Activated naive CD8-positive, alpha-beta T cell (primary cell): Measurements from ENCODE around the gene LUC7L.
"Not testable (repeated sequence)": the region's sequence is repeated elsewhere in the genome, so short reads cannot be mapped to it uniquely, and the experiment has no call there.

Experiments used
- H3K27ac Mint-ChIP-seq: one replicate; pipeline ENCODE4 v1.8.0; 2021; ENCODE audit warnings: mixed read lengths
- H3K27me3 Mint-ChIP-seq: one replicate; pipeline ENCODE4 v1.8.0; 2021; ENCODE audit warnings: mixed read lengths
- H3K36me3 Mint-ChIP-seq: one replicate; pipeline ENCODE4 v1.8.0; 2021; ENCODE audit warnings: mixed read lengths
- H3K4me1 Mint-ChIP-seq: one replicate; pipeline ENCODE4 v1.8.0; 2021; ENCODE audit warnings: low read depth, mixed read lengths
- H3K4me3 Mint-ChIP-seq: one replicate; pipeline ENCODE4 v1.8.0; 2021; ENCODE audit warnings: mild to moderate bottlenecking, mixed read lengths
- H3K9me3 Mint-ChIP-seq: one replicate; pipeline ENCODE4 v1.8.0; 2021; ENCODE audit warnings: low read depth, mixed read lengths

Gene LUC7L

GRCh38 chr16:266258-267164, 37.3 kb upstream of the LUC7L start:
- Mint-ChIP-seq H3K4me3 (no peak overlapping the region), H3K27me3 (no peaks in the 10 kb centered on the region), H3K27ac (no peak overlapping the region), H3K9me3 (no peaks in the 10 kb centered on the region), H3K4me1 (no peaks in the 10 kb centered on the region), H3K36me3 (no peaks in the 10 kb centered on the region)

- Mint-ChIP-seq H3K4me1 (no peaks in the 10 kb centered on the region), H3K27ac (no peak overlapping the region), H3K36me3 (no peaks in the 10 kb centered on the region), H3K4me3 (no peak overlapping the region), H3K27me3 (no peaks in the 10 kb centered on the region), H3K9me3 (no peaks in the 10 kb centered on the region)
These were observed 36.5 kb upstream of the LUC7L start for GRCh38 chr16:265711-266110.

GRCh38 chr16:265002-265529, 35.8 kb upstream of the LUC7L start:
- no peaks in the 10 kb centered on the region for H3K4me1 Mint-ChIP-seq
- no peaks in the 10 kb centered on the region for H3K9me3 Mint-ChIP-seq
- no peak overlapping the region for H3K27ac Mint-ChIP-seq
- H3K27me3 Mint-ChIP-seq: no peaks in the 10 kb centered on the region
- H3K4me3 Mint-ChIP-seq: no peak overlapping the region
- H3K36me3 Mint-ChIP-seq: no peaks in the 10 kb centered on the region

DNA sequence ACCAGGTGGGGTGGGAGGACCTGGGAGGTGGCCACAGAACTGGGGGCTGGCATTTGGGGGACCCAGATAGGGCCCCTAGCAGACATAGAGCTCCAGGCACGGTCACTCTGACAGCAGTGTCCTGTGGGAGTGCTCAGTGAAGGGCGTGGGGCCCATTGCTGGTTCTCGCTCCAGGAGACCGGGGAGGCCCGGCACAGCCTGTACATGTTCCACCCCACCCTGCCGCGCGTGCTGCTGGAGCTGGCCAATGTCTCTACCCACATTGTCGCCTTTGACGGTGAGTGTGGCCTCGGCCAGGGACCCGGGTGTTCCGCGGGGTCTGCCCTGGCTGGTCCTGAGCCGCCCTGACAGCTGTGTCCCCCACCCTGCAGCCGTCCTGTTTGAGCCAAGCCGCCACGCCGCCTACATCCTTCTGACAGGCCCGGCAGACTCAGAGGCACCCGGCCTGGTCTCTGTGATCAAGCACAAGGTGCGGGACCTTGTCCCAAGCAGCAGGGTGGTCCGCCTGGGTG, 35.2 kb upstream of the LUC7L start:
- Mint-ChIP-seq H3K4me3 (no peak overlapping the region), H3K4me1 (no peaks in the 10 kb centered on the region), H3K27me3 (no peaks in the 10 kb centered on the region), H3K27ac (no peak overlapping the region), H3K36me3 (no peaks in the 10 kb centered on the region), H3K9me3 (no peaks in the 10 kb centered on the region)

DNA sequence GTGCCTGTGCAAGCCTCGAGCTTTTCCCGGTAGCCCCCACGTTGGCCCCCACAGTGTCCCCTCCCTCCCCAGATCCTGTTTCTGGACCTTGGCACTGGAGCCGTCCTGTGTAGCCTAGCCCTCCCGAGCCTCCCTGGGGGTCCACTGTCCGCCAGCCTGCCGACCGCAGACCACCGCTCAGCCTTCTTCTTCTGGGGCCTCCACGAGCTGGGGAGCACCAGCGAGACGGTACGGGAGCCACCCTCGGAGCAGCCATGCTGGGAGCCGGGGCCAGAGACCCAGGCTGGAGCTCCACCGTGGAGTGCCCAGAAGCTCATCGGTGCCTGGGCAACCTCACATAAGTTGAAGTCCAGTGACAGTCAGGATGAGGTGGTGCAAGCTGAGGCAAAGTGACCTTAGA, 34.7 kb upstream of the LUC7L start:
- Mint-ChIP-seq H3K27me3 (no peaks in the 10 kb centered on the region), H3K9me3 (no peaks in the 10 kb centered on the region), H3K27ac (no peak overlapping the region), H3K4me1 (no peaks in the 10 kb centered on the region), H3K4me3 (no peak overlapping the region), H3K36me3 (no peaks in the 10 kb centered on the region)

GRCh38 chr16:263182-263774, 34.0 kb upstream of the LUC7L start:
- H3K27ac Mint-ChIP-seq: no peak overlapping the region
- H3K4me3 Mint-ChIP-seq: no peak overlapping the region
- no peaks in the 10 kb centered on the region for H3K9me3 Mint-ChIP-seq
- H3K36me3 Mint-ChIP-seq: no peaks in the 10 kb centered on the region
- H3K27me3 Mint-ChIP-seq: no peaks in the 10 kb centered on the region
- no peaks in the 10 kb centered on the region for H3K4me1 Mint-ChIP-seq

- H3K27ac Mint-ChIP-seq: no peak overlapping the region
- no peaks in the 10 kb centered on the region for H3K4me1 Mint-ChIP-seq
- no peak overlapping the region for H3K4me3 Mint-ChIP-seq
- peaks cover 3% of the 10 kb centered on the region for H3K36me3 Mint-ChIP-seq
- H3K9me3 Mint-ChIP-seq: no peaks in the 10 kb centered on the region
- no peaks in the 10 kb centered on the region for H3K27me3 Mint-ChIP-seq
These were observed 33.0 kb upstream of the LUC7L start for GRCh38 chr16:262121-262745.

DNA sequence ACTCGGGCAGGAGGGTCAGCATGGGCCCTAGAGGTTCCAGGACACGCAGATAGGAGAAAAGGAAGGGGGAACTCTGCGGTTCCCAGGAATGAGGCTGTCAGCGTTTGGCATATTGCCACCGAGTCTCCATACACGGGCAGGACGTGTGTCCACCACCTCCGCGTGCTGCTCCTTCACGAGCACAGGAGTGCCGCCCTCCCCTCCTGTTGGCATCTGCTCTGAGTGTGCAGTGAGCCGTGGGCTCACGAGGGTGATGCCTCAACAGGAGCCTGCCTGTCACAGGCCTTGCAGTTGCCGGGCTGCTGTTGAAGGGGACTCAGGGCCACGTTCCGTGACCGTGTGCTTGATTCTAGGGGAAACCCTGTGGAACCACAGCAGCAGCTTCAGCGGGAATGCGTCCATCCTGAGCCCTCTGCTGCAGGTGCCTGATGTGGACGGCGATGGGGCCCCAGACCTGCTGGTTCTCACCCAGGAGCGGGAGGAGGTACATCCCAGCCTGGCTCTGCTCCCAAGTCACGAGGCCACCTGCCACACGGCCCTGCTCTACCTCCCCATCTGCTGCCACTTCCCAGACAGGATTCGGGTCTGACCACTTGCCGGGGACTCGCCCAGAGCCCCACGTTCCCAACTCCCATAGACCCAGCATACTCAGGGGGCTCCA, 31.9 kb upstream of the LUC7L start:
- Mint-ChIP-seq H3K27ac (no peak overlapping the region), H3K27me3 (no peaks in the 10 kb centered on the region), H3K36me3 (peaks cover 4% of the 10 kb centered on the region), H3K9me3 (no peaks in the 10 kb centered on the region), H3K4me1 (no peaks in the 10 kb centered on the region), H3K4me3 (no peak overlapping the region)

DNA sequence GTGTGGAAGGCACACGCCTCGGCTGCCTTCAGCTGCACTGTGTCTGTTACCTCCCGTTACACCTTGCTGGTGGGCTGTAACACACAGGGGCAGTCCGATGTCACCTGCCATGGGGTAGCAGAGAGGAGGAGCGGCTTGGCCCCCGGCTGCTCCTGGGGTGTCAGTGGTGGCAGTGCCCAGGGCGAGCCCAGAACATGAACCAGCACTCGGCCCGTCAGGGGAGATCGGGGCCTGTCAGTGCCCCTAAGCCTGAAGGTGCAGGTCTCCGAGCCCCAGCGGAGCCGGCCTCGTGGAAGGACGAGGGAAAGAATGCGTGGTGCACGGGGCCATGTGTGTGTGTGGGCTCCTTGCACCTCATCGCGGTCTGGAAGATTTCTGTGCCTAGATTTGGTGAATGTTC, 31.1 kb upstream of the LUC7L start:
- Mint-ChIP-seq H3K4me1 (no peaks in the 10 kb centered on the region), H3K36me3 (peaks cover 6% of the 10 kb centered on the region), H3K27me3 (no peaks in the 10 kb centered on the region), H3K27ac (no peak overlapping the region), H3K4me3 (no peak overlapping the region), H3K9me3 (no peaks in the 10 kb centered on the region)

- H3K9me3 Mint-ChIP-seq: no peaks in the 10 kb centered on the region
- H3K4me3 Mint-ChIP-seq: no peak overlapping the region
- H3K27ac Mint-ChIP-seq: no peak overlapping the region
- H3K4me1 Mint-ChIP-seq: no peaks in the 10 kb centered on the region
- peaks cover 8% of the 10 kb centered on the region for H3K36me3 Mint-ChIP-seq
- H3K27me3 Mint-ChIP-seq: no peaks in the 10 kb centered on the region
These were observed 30.6 kb upstream of the LUC7L start for GRCh38 chr16:259814-260253.

DNA sequence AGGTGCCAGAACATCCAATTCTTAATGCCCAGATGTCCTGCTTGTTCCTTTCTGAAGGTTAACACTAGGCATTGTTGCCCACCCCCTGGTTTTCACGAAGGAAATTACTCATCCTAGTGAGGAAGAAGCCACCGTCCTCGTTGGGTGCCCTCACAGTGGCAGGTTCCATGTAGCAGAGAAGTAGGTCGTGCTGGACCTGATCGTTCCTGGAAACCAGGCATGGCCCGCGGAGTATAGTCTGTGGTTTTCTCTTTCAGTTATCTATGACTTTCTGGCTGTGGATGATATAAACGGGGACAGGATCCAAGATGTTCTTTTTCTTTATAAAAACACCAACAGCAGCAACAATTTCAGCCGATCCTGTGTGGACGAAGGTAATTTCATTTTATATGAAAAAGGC, 30.0 kb upstream of the LUC7L start:
- Mint-ChIP-seq H3K27ac (no peak overlapping the region), H3K4me1 (peaks cover under 1% of the 10 kb centered on the region), H3K36me3 (peaks cover 8% of the 10 kb centered on the region), H3K9me3 (no peaks in the 10 kb centered on the region), H3K27me3 (no peaks in the 10 kb centered on the region), H3K4me3 (no peak overlapping the region)

- not testable (repeated sequence) for H3K27ac Mint-ChIP-seq, H3K27me3 Mint-ChIP-seq, H3K4me3 Mint-ChIP-seq, H3K4me1 Mint-ChIP-seq, H3K9me3 Mint-ChIP-seq, H3K36me3 Mint-ChIP-seq
These were observed 28.8 kb upstream of the LUC7L start for GRCh38 chr16:258091-258490.

DNA sequence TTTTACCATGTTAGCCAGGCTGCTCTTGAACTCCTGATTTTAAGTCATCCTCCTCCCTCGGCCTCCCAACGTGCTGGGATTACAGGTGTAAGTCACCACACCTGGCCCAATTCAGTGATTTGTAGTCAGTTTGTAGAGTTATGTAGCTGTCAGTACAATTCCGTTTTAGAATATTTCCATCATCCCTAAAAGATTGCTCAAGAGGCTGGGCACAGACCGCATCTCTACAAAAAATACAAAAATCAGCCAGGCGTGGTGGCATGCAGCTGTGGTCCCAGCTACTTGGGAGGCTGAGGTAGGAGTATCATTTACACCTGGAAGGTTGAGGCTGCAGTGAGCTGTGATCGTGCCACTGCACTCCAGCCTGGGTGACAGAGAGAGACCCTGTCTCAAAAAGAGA, 25.9 kb upstream of the LUC7L start:
- Mint-ChIP-seq H3K9me3 (no peaks in the 10 kb centered on the region), H3K4me1 (peaks cover 17% of the 10 kb centered on the region), H3K27me3 (no peaks in the 10 kb centered on the region), H3K36me3 (peaks cover 10% of the 10 kb centered on the region), H3K27ac (no peak overlapping the region), H3K4me3 (no peak overlapping the region)

DNA sequence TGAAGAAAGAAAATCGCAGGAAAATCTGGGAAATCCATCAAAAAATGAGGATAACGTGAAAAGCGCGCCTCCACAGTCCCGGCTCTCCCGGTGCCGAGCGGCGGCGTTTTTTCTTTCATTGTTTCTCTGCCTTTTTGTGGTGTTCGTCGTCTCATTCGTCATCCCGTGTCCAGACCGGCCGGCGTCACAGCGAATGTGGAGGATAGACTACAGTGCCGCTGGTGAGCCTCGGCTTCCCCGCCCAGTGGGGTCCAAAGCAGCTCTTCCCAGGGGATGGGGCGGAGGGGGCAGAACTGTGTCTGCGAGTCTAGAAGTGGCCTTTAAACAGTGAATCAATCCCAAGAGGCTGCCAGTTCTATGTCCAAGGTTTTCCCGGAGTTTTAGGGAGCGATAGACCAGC, 25.2 kb upstream of the LUC7L start:
- Mint-ChIP-seq H3K9me3 (no peaks in the 10 kb centered on the region), H3K36me3 (peaks cover 10% of the 10 kb centered on the region), H3K4me3 (no peak overlapping the region), H3K27me3 (no peaks in the 10 kb centered on the region), H3K4me1 (peaks cover 17% of the 10 kb centered on the region), H3K27ac (no peak overlapping the region)

DNA sequence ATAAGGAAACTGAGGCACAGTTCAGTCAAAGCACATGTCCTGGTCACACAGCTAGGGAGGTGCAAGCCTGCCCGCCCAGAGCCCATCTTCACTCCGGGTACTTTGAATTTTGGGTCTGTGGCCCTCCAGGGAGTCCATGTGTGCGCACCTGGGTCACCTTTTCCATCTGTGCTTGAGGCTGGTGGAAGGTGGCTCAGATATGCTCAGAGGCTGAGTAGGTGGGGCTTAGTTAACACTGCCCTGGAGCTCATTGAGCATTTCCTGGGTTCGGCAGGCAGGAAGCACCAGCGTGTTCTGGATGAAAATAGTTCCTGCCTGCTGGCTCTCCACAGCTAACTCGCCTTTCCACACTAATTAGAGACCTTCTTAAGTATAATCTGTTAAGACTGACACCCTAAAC, 24.6 kb upstream of the LUC7L start:
- peaks cover 17% of the 10 kb centered on the region for H3K4me1 Mint-ChIP-seq
- H3K36me3 Mint-ChIP-seq: peaks cover 10% of the 10 kb centered on the region
- no peak overlapping the region for H3K27ac Mint-ChIP-seq
- no peaks in the 10 kb centered on the region for H3K9me3 Mint-ChIP-seq
- no peak overlapping the region for H3K4me3 Mint-ChIP-seq
- H3K27me3 Mint-ChIP-seq: no peaks in the 10 kb centered on the region
